CD8-positive, alpha-beta memory T cell (primary cell): Measurements from ENCODE around the gene ADAT1. TPM values are rescaled to one million over a fixed set of nuclear protein-coding genes. Genes with fewer than 3 reads are reported as not detected.
"Not testable (repeated sequence)": the region's sequence is repeated elsewhere in the genome, so short reads cannot be mapped to it uniquely, and the experiment has no call there.

Experiments used
- CTCF ChIA-PET: fragments of 350-600 bp; sonication (Branson Sonifier 250); formaldehyde crosslinking; loops from one replicate; lab custom pipeline; 2021; ENCODE audit warnings: antibody characterized with exemption; lab: Charles Lee
- POLR2A ChIA-PET: fragments of 350-600 bp; sonication (Branson Sonifier 250); formaldehyde crosslinking; loops from one replicate; lab custom pipeline; 2021; ENCODE audit warnings: antibody characterized with exemption; lab: Charles Lee
- DNase-seq, 5 donors: peaks; one replicate each; pipeline versions ENCODE4 v3.0.0 to v3.0.0-alpha.2; 2020 to 2022; ENCODE audit warnings: mixed read lengths in 1 of 5
- H3K27ac ChIP-seq: one replicate; pipeline ENCODE4 v1.7.0; 2013; ENCODE audit warnings: low read depth, mild to moderate bottlenecking, low read length, moderate library complexity
- H3K27me3 ChIP-seq: 2 replicates; pipeline ENCODE4 v1.7.0; 2013; ENCODE audit warnings: low read length, mild to moderate bottlenecking; ENCODE audit not compliant: insufficient read depth, poor library complexity, severe bottlenecking
- H3K36me3 ChIP-seq: 2 replicates; pipeline ENCODE4 v1.7.0; 2013; ENCODE audit warnings: mild to moderate bottlenecking, low read length, moderate library complexity; ENCODE audit not compliant: insufficient read depth
- H3K4me1 ChIP-seq: 2 replicates; pipeline ENCODE4 v1.7.0; 2013; ENCODE audit warnings: mild to moderate bottlenecking, low read length, moderate library complexity; ENCODE audit not compliant: insufficient read depth
- H3K4me3 ChIP-seq: 2 replicates; pipeline ENCODE4 v1.7.0; 2013; ENCODE audit warnings: mild to moderate bottlenecking, low read length
- H3K9me3 ChIP-seq: 2 replicates; pipeline ENCODE4 v1.7.0; 2013; ENCODE audit warnings: mild to moderate bottlenecking, low read length
- H3K27ac Mint-ChIP-seq, 8 donors: one replicate each; pipeline ENCODE4 v1.8.0; 2020 to 2021; ENCODE audit warnings: mixed read lengths in 8 of 8, mild to moderate bottlenecking in 6 of 8, inconsistent platforms in 3 of 8, moderate library complexity in 3 of 8
- H3K27me3 Mint-ChIP-seq, 2 donors: one replicate each; pipeline ENCODE4 v1.8.0; 2020 to 2021; ENCODE audit warnings: mixed read lengths in 2 of 2, mild to moderate bottlenecking in 1 of 2, moderate library complexity in 1 of 2
- H3K36me3 Mint-ChIP-seq, 3 donors: one replicate each; pipeline ENCODE4 v1.8.0; 2020 to 2021; ENCODE audit warnings: mixed read lengths in 3 of 3, inconsistent platforms in 1 of 3, mild to moderate bottlenecking in 1 of 3
- H3K4me1 Mint-ChIP-seq, 3 donors: one replicate each; pipeline ENCODE4 v1.8.0; 2020 to 2021; ENCODE audit warnings: mixed read lengths in 3 of 3, inconsistent platforms in 1 of 3, mild to moderate bottlenecking in 1 of 3
- H3K4me3 Mint-ChIP-seq, 7 donors: one replicate each; pipeline ENCODE4 v1.8.0; 2020 to 2021; ENCODE audit warnings: mixed read lengths in 7 of 7, mild to moderate bottlenecking in 6 of 7, moderate library complexity in 4 of 7, inconsistent platforms in 2 of 7
- H3K9me3 Mint-ChIP-seq, 5 donors: one replicate each; pipeline ENCODE4 v1.8.0; 2020 to 2022; ENCODE audit warnings: mixed read lengths in 5 of 5, mild to moderate bottlenecking in 3 of 5, moderate library complexity in 2 of 5, inconsistent platforms in 1 of 5
- polyA plus RNA-seq: library from polyadenylated mRNA; unstranded; fragments of 300-500 nt; fragmentation: Illumina TruSeq; gene quantifications from one replicate; pipeline ENCODE4 v1.2.3, GENCODE V29; 2021
- total RNA-seq, 2 experiments: library from RNA; stranded (reverse); gene quantifications; one replicate each; pipeline ENCODE4 v1.2.3, GENCODE V29; 2021

Gene ADAT1
- total and polyA plus RNA-seq, 3 experiments from 2014 or later, result 57.9 to 70.5 (median 59.8) TPM

DNA sequence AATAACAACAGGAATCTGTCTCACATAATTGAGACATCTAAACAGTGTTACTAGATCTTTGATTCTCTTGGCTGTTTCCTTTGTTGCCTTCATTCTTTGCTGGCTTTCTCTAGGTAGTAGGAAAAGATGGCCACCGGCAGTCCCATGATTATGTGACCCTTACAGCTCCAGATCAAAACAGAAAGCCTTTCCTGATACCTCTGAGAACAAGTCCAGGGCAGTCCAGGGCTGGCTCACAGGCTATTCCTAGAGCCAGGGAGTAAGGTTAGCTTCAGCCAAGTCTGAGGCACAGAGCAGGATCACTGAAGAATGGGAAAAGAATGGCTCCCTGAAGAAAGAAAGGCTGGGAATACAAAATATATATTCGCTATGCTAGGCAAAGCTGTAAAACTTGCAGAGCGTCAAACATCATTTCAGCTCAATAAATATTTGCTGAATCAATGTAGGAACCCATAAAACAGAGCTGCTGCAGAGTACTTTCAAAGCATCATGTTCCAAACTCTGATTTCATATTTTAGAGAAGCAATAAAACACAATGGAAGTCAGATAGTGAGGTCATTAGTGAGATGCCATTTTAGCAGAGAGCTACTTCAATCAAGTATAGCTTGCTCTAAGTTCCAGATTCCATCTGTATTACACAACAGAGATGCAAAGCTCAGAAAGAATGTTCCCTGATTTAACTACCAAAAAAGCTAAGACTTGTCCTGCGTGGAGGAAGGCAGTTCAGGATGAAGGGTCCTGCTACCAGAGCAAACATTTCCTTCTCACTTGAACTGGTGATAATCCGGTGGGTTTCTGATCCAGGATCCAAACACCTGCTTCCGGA lies 23.4 kb downstream of the ADAT1 start:
- Histone ChIP-seq H3K4me3 (no peak overlapping the region), H3K4me1 (no peaks in the 10 kb centered on the region), H3K36me3 (peaks cover 36% of the 10 kb centered on the region), H3K27me3 (no peaks in the 10 kb centered on the region), H3K9me3 (no peaks in the 10 kb centered on the region), H3K27ac (no peak overlapping the region)
- H3K4me1 Mint-ChIP-seq, result peaks cover 3 to 12% (median 6%) of the 10 kb centered on the region in 3 donors
- H3K4me3 Mint-ChIP-seq, result no peak overlapping the region
- peak overlapping the region in 2 of 8 donors; percentile 23 to 71 for H3K27ac Mint-ChIP-seq
- no peak for DNase-seq
- no peaks in the 10 kb centered on the region for H3K27me3 Mint-ChIP-seq
- peaks cover 40 to 76% (median 42%) of the 10 kb centered on the region in 3 donors for H3K36me3 Mint-ChIP-seq
- POLR2A ChIA-PET, result no interaction called here
- peaks cover 0 to 9% (median 6%) of the 10 kb centered on the region in 5 donors for H3K9me3 Mint-ChIP-seq
- CTCF ChIA-PET, result interaction anchor here (1.4 to 1.5 kb wide), 2 partner anchors 12 to 22 kb away, joined by 3 to 5 read pairs; no protein-coding TSS in a partner anchor

DNA sequence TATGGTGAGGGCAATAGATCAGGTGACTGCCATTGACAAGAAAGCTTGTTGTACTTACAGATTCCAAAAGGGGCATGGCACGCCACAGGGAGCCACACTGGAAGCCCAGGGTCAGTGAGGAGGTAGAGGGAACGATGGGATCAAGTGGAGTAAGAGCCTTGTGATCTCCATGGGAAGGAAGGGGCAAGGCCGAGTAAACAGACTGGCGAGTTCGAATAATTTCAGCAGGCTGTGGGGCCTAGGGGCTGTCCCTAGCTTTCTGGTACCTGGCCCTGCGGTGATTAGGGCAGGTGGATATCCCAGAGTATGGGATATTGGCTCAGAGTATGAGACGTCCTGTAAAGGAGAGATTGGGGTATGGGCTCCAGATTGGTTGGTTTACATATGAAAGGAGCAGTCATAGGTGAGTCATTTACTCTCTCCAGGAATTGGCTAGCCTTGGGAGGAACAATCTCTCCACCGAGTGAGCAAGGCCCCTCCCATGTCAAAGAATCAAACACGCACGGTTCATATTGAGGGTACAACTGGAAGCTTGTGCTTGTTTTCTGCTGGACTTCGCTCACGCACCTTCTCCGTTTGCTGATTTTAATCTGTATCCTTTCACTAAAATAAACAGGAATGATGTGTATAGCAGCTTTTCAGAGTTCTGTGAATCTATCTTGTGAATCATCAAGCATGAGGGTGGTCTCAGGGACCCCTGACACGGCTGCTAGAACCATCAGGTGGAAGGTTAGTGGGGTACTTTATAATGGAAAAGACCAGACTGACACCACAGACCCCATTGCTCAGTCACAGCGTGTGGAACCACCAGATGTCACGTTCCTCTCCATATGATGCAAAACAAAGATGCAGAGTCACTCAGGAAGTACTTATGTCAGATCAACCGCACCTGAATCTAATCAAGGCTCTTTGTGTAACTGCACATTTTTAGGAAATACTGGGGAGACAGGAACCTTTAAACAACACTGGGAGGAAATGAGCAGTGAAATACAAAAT lies 29.0 kb downstream of the ADAT1 start:
- Histone ChIP-seq H3K36me3 (no peaks in the 10 kb centered on the region), H3K4me1 (no peaks in the 10 kb centered on the region), H3K27me3 (no peaks in the 10 kb centered on the region), H3K4me3 (no peak overlapping the region), H3K27ac (peak overlapping the region; percentile 33), H3K9me3 (no peaks in the 10 kb centered on the region)
- Mint-ChIP-seq H3K4me1 (peaks cover 7 to 15% (median 8%) of the 10 kb centered on the region in 3 donors), H3K27me3 (no peaks in the 10 kb centered on the region), H3K27ac (peak overlapping the region in 7 of 8 donors; percentile 20 to 88 (median 45)), H3K4me3 (no peak overlapping the region), H3K9me3 (no peaks in the 10 kb centered on the region), H3K36me3 (peaks cover 11 to 52% (median 19%) of the 10 kb centered on the region in 3 donors)
- no peak for DNase-seq
- POLR2A ChIA-PET, result no interaction called here
- CTCF ChIA-PET, result interaction anchor here (0.8 kb wide), 1 partner anchor 13 kb away, joined by 3 read pairs; no protein-coding TSS in a partner anchor

DNA sequence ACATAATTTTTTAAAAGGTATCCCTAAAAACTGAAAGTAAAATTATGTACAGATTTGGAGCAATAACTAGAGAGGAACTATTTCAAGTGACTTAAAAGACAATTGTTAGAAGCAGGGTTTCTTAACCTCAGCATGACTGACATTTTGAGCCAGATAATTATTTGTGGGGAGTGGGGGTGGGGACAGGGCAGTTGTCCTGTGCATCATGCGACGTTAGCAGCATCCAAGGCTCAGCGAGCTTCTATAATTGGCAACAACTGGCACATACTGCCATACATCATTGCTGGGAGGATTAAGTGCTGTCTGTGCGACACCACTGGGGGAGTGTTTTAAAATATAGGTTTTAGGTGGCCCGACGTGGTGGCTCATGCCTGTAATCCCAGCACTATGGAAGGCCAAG lies 29.8 kb downstream of the ADAT1 start:
- H3K4me3 Mint-ChIP-seq, result no peak overlapping the region
- H3K27ac Mint-ChIP-seq, result peak overlapping the region in 1 of 8 donors; percentile 56
- no peak overlapping the region for H3K4me3 ChIP-seq
- H3K36me3 Mint-ChIP-seq, result peaks cover 11 to 57% (median 25%) of the 10 kb centered on the region in 3 donors
- no peak overlapping the region for H3K27ac ChIP-seq
- H3K4me1 Mint-ChIP-seq, result peaks cover 7 to 15% (median 8%) of the 10 kb centered on the region in 3 donors
- POLR2A ChIA-PET, result no interaction called here
- DNase-seq, result no peak
- no peaks in the 10 kb centered on the region for H3K36me3 ChIP-seq
- H3K27me3 ChIP-seq, result no peaks in the 10 kb centered on the region
- no peaks in the 10 kb centered on the region for H3K9me3 Mint-ChIP-seq
- no peaks in the 10 kb centered on the region for H3K27me3 Mint-ChIP-seq
- CTCF ChIA-PET, result no interaction called here
- no peaks in the 10 kb centered on the region for H3K4me1 ChIP-seq
- H3K9me3 ChIP-seq, result no peaks in the 10 kb centered on the region

DNA sequence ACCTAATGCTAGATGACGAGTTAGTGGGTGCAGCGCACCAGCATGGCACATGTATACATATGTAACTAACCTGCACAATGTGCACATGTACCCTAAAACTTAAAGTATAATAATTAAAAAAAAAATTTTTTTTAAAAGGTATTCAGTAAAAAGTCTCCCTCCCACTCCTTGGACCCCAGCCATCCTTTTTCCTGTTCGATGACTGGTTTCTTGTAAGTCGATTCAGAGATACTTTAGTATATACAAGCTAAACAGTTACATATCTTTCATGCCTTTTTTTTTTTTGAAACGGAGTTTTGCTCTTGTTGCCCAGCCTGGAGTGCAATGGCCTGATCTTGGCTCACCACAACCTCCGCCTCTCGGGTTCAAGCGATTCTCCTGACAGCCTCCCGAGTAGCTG lies 31.2 kb downstream of the ADAT1 start:
- H3K4me3 ChIP-seq, H3K9me3 Mint-ChIP-seq, POLR2A ChIA-PET, H3K4me1 ChIP-seq, CTCF ChIA-PET, DNase-seq, H3K9me3 ChIP-seq, H3K27me3 ChIP-seq, H3K27ac Mint-ChIP-seq, H3K4me3 Mint-ChIP-seq, H3K27me3 Mint-ChIP-seq, H3K36me3 ChIP-seq, H3K27ac ChIP-seq: not testable (repeated sequence)
- Mint-ChIP-seq H3K4me1 (peaks cover 8 to 12% (median 10%) of the 10 kb centered on the region in 3 donors), H3K36me3 (peaks cover 3 to 50% (median 18%) of the 10 kb centered on the region in 3 donors)

DNA sequence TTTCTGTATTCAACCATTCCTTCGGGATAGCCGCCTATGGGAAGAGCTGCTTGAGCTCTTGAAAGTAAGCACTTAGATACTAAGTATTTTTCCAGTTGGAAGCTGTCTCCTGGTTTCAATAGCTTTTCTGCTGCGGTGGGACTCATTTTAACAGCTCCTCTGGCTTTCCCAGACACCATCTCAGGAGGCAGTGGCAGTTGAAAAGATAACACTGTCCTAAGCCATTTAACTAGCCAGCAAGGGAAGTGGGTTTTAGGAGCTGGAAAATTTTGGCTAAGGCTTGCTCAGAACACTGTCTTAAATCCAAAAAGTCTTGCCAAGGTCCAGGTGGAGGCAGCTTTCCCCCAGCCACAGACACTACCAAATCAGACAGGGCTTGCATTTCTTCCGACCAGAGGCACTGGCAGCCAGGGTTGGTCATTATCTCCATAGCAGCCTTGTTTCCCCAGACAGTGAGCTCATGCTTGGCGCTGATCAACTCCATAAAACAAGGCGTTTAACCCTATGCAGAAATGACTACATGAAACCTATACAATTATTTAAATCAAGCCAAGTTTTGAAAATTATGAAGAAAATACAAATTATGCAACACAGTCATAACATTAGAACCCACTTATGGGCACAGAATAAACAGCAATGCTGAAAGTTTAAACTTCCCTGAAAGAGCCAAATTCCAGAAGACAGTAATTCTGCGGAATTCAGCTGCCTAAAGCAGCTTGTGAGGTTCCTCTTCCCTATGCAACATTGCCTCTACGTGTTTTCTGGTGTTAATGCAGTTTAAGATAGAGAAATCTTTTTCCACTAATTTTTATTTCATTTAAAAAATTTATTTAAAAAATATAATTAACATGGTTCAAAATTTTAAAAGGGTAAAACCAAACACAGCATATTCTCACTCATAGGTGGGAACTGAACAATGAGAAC lies 31.9 kb downstream of the ADAT1 start:
- Histone ChIP-seq H3K4me1 (no peaks in the 10 kb centered on the region), H3K9me3 (no peaks in the 10 kb centered on the region), H3K36me3 (no peaks in the 10 kb centered on the region), H3K27me3 (no peaks in the 10 kb centered on the region), H3K4me3 (no peak overlapping the region), H3K27ac (peak overlapping the region; percentile 31)
- POLR2A ChIA-PET, result no interaction called here
- no peaks in the 10 kb centered on the region for H3K27me3 Mint-ChIP-seq
- H3K4me1 Mint-ChIP-seq, result peaks cover 8 to 15% (median 8%) of the 10 kb centered on the region in 3 donors
- CTCF ChIA-PET, result no interaction called here
- peaks cover 0 to 47% (median 14%) of the 10 kb centered on the region in 3 donors for H3K36me3 Mint-ChIP-seq
- H3K4me3 Mint-ChIP-seq, result no peak overlapping the region
- H3K9me3 Mint-ChIP-seq, result no peaks in the 10 kb centered on the region
- peak overlapping the region in 2 of 8 donors; percentile 12 to 22 for H3K27ac Mint-ChIP-seq
- no peak for DNase-seq

DNA sequence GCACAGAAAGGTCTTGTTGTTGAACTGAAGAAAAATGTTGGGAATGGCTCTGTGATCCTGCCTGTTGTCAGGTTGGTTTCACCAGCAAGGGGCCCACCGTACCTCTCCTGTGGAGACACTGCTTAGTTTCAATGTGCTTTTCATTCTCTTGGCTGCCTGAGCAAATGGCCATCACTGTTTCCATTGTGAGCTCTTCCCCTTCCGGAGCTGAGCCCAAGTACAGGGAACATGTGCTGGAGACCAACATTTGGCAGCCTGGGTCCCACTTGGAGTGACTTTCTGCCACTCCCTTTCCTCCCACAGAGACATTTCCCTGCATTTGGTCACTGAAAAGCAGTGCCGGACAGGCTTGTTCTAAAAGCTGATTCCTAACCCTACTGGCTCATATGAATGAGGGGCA lies 33.8 kb downstream of the ADAT1 start:
- no peaks in the 10 kb centered on the region for H3K36me3 ChIP-seq
- H3K9me3 Mint-ChIP-seq, result no peaks in the 10 kb centered on the region
- H3K4me3 ChIP-seq, result no peak overlapping the region
- no peaks in the 10 kb centered on the region for H3K27me3 Mint-ChIP-seq
- no peak overlapping the region for H3K27ac ChIP-seq
- H3K4me1 Mint-ChIP-seq, result peaks cover 11 to 25% (median 14%) of the 10 kb centered on the region in 3 donors
- peaks cover 0 to 43% (median 15%) of the 10 kb centered on the region in 3 donors for H3K36me3 Mint-ChIP-seq
- H3K27me3 ChIP-seq, result no peaks in the 10 kb centered on the region
- DNase-seq, result no peak
- ChIA-PET POLR2A (no interaction called here), CTCF (interaction anchor here (2.4 kb wide), 1 partner anchor 32 kb away, joined by 5 read pairs; no protein-coding TSS in a partner anchor)
- peak overlapping the region in 1 of 8 donors; percentile 60 for H3K27ac Mint-ChIP-seq
- H3K9me3 ChIP-seq, result no peaks in the 10 kb centered on the region
- no peak overlapping the region for H3K4me3 Mint-ChIP-seq
- no peaks in the 10 kb centered on the region for H3K4me1 ChIP-seq

DNA sequence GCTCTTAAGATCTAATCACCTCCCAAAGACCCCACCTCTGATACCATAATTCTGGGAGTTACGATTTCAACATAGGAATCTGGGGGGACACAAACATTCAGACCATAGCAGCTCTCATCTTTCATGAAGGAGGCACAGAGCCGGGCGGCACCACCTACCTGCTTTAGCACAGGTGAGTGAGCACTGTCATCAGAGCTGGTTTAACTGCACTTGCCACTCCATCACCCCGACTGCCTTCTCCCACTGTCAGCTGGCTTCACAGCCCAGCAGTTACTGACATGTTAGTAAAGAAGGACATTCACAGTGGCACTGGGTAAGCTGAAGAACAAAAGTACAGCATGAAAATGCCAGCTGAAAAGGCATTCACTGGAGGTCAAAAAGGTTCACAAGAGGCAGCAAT lies 34.4 kb downstream of the ADAT1 start:
- H3K4me1 Mint-ChIP-seq, result peaks cover 13 to 27% (median 18%) of the 10 kb centered on the region in 3 donors
- CTCF ChIA-PET, result interaction anchor here (1.5 to 2.4 kb wide), 2 partner anchors 12 to 33 kb away, joined by 3 to 5 read pairs; no protein-coding TSS in a partner anchor
- no peaks in the 10 kb centered on the region for H3K9me3 Mint-ChIP-seq
- DNase-seq, result no peak
- H3K4me3 ChIP-seq, result no peak overlapping the region
- H3K27me3 Mint-ChIP-seq, result no peaks in the 10 kb centered on the region
- H3K36me3 Mint-ChIP-seq, result peaks cover 0 to 37% (median 14%) of the 10 kb centered on the region in 3 donors
- POLR2A ChIA-PET, result no interaction called here
- H3K27me3 ChIP-seq, result no peaks in the 10 kb centered on the region
- no peak overlapping the region for H3K4me3 Mint-ChIP-seq
- H3K27ac ChIP-seq, result no peak overlapping the region
- H3K4me1 ChIP-seq, result no peaks in the 10 kb centered on the region
- peak overlapping the region in 2 of 8 donors; percentile 21 to 74 for H3K27ac Mint-ChIP-seq
- no peaks in the 10 kb centered on the region for H3K9me3 ChIP-seq
- no peaks in the 10 kb centered on the region for H3K36me3 ChIP-seq
